Fibroblast of pulmonary artery (primary cell): ENCODE results near the gene DACH2.

Experiments used
- DNase-seq: peaks from one replicate; pipeline ENCODE4 v3.0.0-alpha.2; 2010; ENCODE audit warnings: low read depth
- H3K4me3 ChIP-seq: replicated peaks from 2 replicates; pipeline ENCODE4 v1.5.1; 2011; ENCODE audit warnings: low read depth, mild to moderate bottlenecking, control low read depth, low read length, moderate library complexity
- CTCF ChIP-seq: IDR thresholded peaks from 2 replicates; pipeline ENCODE4 v1.5.1; 2011; ENCODE audit warnings: mild to moderate bottlenecking, control low read depth, low read length, inconsistent platforms; ENCODE audit errors: missing control alignments

DACH2 gene

GRCh38 chrX:86148024-86148511 is at the start of gene DACH2:
DACH2 (plus strand) TSS chrX:86148451.
- peak; percentile 57 for DNase-seq
- peak within 1 kb of the TSS; percentile 48 for H3K4me3 ChIP-seq
- TF ChIP-seq CTCF: no peak

- TF ChIP-seq CTCF: no peak
- no peak for DNase-seq
- no peak overlapping the region for H3K4me3 ChIP-seq
These were observed 45.9 kb upstream of the DACH2 start for GRCh38 chrX:86102341-86102740.

- no peak overlapping the region for H3K4me3 ChIP-seq
- TF ChIP-seq CTCF: no peak
- DNase-seq: no peak
These were observed 45.2 kb upstream of the DACH2 start for GRCh38 chrX:86103061-86103460.

- TF ChIP-seq CTCF: no peak
- H3K4me3 ChIP-seq: no peak overlapping the region
- no peak for DNase-seq
These were observed 43.7 kb upstream of the DACH2 start for GRCh38 chrX:86104526-86104925.

- no peak for DNase-seq
- no peak for TF ChIP-seq CTCF
- no peak overlapping the region for H3K4me3 ChIP-seq
These were observed 26.3 kb upstream of the DACH2 start for GRCh38 chrX:86121916-86122315.

GRCh38 chrX:86133761-86134160 is 14.5 kb upstream of the DACH2 start:
- no peak overlapping the region for H3K4me3 ChIP-seq
- DNase-seq: peak; percentile 20
- peak; percentile 59 for TF ChIP-seq CTCF

- no peak overlapping the region for H3K4me3 ChIP-seq
- DNase-seq: no peak
- no peak for TF ChIP-seq CTCF
These were observed 11.2 kb upstream of the DACH2 start for GRCh38 chrX:86137071-86137470.
